ENCODE measurements around the gene PTGDR.

DNA sequence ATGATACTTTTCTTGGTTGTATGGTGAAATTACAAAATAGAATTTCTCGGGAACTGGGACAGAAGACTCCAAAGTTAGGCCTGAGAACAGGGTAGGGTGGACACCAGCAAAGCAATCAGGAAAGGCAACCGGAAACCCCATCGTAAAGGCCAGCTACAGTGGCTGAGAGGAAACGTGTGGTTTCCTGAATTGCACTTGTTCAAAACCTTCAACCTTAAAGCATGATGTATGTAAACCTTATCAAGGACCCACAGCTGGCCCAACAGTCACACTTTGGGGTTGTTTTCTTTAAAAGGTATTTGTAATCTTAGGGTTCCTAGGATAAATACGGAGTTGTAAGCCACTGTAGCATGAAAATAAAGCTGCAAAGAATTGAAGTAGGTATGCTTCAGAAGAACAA, 2.2 kb upstream of the PTGDR start:
- TF ChIP-seq TAF1 (IDR thresholded peaks at IDR 0.05; ENCODE audit: borderline replicate concordance, low read depth, low read length) (no peak), POLR2A (IDR thresholded peaks at IDR 0.05; ENCODE audit: low read depth, low read length) (no peak), POLR2AphosphoS5 (IDR thresholded peaks at IDR 0.05; ENCODE audit: low read depth, low read length) (no peak)

Data from GM12892 (cell line).